Bone marrow (tissue), 2 donors: ENCODE results near the gene GPC5.
"Not testable (repeated sequence)": the region's sequence is repeated elsewhere in the genome, so short reads cannot be mapped to it uniquely, and the experiment has no call there.

Experiments
- DNase-seq, 2 donors: peaks; one replicate each; lab custom pipeline; 2025; lab: John Stamatoyannopoulos, UW

The GPC5 gene

DNA sequence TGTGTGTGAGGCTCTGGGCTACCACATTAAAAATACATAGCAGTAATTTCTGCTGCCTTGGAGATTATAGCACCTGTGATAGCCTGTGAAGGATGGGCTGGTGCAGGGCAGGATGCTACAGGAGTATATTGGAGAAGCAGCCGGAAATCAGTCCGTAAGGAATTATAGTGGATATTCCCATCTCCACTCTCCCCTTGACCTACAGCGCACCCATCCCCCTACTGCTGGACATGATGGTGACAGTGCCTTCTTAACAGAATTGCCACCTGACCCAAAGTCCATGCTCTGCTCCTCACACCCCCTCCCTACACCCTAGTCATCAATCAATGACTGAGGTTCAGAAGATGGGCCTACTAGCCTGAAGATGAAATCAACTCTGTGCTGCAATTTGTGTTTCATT is 376.0 kb downstream of the GPC5 start:
- no peak for DNase-seq

DNA sequence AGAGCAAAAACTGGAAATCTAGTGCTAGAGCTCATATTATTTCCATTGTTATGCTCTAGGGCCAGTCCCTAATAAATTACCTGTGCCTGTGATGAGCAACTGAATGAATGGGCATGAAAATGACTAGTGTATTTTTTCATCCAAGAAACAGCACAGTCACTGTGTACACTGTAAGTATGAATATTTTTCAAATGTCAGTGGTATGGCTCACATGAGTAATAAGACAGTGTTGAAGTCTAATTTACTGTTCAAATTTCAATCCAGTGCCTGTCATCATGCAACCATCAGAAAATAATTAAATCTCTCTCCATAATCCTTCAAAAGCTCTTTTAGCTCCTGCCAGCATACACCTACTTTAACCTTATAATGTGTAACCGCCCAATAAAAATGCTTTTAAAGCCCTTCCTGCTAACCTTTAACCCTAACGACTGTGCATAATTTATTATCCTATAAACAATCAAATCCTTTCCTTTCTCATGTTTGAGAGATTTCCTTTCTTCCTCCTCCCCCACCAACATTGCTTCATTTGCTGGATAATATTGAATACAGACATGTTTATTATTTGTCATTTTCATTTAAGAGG is 378.3 kb downstream of the GPC5 start:
- DNase-seq, result no peak

DNA sequence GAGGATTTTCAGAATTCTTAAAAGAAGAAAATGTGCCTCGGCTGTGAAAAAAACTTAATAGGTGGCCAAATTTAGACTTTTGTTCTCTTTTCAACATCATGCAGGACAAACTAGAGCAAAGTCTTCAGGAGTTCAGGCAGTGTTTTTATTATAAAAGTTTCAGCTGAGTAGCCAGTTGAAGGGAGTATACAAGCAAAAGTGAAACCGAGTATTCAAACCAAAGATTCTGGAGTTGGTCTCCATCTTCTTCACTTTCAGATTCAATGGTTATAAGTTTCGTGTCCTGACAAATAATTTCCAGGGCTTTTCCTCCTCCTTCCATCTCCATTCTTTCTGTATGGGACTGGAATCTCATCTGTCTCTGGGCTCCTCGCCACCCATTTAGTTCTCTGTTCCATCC is 379.7 kb downstream of the GPC5 start:
- no peak for DNase-seq

DNA sequence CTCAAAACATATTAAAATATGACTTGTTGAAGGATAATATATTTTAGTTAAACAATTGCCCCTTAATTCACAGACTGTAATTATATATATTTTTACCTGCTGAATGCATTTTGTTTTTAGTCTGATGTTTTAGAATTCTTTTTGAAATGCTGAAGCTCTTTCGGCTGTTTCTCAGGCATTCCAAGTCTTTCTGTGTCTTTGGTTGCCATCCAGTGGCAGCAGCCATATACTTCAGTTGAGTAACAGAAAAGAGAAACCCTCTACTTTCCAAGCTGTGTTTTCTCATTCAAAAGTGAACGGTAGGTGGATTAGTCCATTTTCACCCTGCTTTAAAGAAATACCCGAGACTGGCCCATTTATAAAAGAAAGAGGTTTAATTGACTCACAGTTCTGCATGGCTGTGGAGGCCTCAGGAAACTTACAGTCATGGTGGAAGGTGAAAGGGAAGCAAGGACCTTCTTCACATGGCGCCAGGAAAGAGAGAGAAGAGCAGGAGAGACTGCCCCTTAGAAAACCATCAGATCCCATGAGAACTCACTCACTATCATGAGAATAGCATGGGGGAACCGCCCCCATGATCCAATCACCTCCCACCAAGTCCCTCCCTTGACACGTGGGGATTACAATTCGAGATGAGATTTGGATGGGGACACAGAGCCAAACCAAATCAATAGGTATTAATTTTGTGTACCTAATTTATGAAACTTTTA is 383.7 kb downstream of the GPC5 start:
- not testable (repeated sequence) for DNase-seq

DNA sequence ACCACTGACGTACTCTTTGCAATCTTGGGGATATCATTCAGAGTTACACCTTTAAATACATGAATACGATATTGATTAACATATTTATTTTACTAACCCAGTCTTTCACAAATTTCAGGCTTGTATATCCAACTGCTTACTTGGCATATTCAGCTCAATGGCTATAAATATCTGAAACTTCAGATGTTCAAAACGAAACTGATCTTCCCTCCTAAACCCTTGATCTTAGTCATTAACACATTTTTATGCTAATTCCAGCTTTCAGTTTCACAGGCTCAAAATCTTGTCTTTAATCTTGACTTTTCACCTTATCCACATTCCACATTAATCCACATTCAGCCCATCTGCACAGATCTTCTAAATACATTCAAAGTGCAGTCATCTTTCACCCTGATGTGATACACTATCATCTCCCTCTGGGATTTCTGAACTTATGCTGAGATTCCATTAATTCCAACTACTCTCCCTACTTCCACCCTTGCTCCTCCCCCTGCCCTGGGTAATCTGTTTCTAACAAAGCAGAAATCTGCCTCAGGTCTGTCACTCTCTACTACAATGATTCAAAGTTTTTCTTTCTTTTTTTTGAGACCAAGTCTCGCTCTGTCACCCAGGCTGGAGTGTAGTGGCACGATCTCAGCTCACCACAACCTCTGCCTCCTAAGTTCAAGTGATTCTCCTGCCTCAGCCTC is 387.2 kb downstream of the GPC5 start:
- DNase-seq, result no peak

DNA sequence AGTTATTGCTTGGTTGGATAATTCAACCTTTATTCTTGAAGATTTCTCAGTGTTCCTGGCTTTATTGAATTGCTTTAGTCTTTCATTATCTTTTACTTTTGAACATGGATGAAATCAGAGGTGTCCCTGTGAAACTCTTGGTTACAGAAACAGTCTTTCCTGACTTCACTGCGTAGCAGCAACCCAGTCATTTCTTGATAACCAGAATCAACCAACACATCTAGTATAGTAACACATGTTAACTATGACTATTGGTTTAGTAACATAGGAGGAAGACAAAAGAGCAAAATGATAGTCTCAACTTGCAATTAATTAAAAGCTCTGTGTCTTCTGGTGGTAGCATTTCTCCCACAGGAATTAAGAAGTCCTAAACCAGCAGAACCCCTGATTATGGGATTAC is 393.6 kb downstream of the GPC5 start:
- no peak for DNase-seq

DNA sequence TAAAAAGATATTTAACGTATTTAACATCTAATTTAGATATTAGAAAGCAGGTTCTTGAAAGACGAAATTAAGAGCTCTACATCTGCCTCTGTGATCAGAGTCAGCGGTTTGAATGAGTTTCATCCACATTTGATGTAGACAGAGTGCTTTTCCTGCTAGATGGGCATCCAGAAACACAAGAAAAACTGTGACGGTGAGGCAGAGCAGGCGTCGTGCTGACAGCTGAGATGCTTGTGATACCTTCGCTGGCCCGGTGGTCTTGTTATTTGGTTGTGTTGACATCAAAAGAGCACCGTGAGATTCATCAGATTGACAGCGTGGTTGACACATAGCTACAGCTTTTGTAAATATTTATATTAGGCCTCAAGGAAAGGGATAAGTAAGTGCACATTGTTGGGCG is 399.1 kb downstream of the GPC5 start:
- DNase-seq, result no peak

DNA sequence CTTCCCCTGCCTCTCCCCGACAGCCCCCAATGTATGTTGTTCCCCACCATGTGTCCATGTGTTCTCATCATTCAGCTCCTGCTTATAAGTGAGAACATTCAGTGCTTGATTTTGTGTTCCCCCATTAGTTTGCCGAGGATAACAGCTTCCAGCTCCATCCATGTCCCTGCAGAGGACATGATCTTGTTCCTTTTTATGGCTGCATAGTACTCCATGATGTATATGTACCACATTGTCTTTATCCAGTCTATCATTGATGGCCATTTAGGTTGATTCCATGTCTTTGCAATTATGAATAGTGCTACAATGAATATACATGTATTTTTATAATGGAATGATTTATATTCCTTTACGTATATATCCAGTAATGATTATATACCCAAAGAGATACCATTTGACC is 399.9 kb downstream of the GPC5 start:
- DNase-seq, result not testable (repeated sequence)

DNA sequence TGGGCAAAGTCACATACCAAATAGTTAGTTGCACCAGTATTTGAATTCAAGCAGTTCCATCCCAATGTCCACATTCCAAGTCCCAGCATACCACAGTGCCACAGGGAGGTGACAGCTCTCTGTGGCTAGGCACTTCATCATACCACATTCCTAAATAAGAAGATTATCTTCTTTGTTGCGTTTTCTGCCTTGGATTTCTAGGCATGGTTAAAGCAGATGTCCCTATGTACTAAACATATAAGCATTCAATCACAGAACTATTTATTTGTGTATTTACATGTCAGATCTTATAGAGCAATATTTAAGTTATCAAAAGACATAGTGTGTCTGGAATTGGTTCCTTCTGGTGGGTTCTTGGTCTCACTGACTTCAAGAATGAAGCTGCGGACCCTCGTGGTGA is 403.4 kb downstream of the GPC5 start:
- DNase-seq, result not testable (repeated sequence)

DNA sequence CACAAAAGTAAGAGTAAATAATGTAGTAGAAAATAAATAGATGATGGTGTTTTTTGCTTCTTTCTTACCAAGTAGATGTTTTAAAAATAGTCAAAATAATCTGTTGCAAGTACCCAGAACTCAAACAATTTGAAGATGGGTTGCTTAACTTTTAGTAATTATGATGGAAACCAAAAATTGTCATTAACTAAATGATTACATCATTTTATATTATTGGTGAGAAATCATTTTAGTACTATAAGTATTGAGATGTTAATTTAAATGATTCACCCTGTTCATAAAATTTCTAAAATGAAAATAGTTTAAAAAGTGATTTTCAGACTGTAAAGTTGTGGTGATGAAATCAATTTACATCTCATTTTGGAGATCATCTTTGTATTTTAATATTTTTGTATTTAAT is 404.5 kb downstream of the GPC5 start:
- no peak for DNase-seq

DNA sequence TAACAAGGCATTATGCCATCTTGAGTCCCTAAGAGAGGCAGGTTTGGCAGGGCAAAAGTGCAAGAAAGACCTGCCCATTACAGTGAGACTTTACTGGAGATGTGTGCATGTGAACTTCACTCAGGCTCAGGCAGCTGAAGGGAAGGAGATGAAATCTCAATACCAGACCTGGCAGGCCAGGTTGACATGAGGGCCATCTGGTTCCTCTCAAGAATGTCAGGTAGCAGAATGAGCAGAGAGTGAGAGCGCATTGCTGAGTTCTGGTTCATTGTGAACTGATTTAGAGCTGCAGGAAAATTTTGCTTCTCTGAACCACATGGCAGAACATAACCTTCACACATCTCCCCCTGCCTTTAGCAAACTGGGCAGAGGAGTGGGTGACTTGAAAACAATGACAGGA is 406.3 kb downstream of the GPC5 start:
- DNase-seq, result no peak

DNA sequence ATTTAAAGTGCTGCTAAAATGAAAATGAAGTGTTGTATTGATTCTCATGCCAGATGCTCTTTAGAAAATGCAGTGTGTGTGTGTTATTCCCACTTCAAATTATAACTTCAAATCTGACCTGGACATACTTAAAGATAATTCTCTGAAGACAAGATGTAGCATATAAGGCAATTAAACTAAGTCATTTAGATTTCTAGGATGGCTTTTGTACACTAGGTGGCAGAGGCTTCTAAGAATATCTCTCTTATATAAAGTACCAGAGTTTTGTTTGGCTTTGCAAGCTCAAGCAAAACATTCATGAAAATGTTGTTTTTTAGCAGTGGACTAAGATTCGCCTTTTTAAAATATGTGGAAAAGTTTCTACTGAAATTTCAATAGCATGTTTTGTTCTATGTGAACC is 407.2 kb downstream of the GPC5 start:
- DNase-seq, result no peak

DNA sequence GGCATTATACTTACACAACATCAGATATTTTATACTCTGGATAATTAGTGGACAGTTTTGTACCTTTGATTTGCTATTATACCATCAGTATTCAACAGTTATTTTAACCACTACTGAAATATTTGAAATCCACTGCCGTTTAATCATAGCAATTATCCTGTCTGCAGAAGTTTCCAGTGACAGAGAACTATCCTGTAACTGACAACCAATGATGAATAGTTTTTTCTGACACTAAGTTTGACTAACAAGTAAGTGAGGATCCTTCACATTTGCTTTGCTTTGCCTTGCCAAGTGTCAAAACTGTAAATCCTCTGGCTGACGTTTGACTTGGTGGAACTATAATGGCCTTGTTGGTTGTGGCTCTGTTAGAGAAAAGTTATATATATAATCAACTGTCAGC is 410.7 kb downstream of the GPC5 start:
- no peak for DNase-seq

DNA sequence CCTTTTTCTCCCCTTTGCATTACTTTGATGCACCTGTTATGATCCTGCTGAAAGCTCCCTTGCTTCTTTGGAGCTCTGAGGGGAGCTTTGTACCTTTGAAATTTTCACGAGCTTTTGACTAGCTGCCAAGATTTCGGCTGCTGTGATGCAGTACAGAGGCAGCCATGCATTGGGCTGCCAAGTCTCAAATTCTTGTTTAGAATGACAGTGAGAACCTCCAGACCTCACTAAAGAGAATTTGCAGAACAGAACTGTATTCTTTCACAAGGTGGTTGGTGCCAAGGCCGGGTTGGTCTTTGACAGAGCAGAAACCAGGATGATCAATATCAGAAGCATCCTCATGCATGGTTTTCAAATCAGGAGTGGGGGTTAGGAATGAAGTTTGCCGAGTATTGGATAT is 414.8 kb downstream of the GPC5 start:
- no peak for DNase-seq

DNA sequence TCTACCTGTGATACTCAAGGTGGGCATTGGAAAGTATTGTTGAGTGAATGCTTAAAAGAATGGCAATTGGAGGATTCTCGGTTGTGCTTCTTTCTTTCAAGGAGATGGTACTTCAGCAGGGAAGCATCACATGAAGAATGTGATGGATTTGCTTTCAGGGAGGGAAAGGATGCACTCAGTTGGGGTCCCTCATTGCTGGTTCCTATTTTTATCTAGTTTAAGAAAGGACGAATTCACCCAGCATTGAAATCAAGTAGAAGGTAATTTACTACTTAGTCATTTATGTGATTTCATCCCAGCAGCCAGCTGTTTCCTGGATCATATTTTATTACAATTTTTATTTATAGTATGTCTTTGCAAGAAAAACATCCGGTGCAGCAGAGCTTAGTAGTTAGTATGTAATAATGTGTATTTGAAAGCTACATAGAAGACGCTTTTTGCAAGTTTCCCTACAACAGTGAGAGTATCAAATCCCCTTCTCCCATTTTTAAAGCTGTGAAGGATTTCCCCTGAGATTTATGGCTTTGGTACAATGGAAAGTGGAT is 417.9 kb downstream of the GPC5 start:
- DNase-seq, result no peak

DNA sequence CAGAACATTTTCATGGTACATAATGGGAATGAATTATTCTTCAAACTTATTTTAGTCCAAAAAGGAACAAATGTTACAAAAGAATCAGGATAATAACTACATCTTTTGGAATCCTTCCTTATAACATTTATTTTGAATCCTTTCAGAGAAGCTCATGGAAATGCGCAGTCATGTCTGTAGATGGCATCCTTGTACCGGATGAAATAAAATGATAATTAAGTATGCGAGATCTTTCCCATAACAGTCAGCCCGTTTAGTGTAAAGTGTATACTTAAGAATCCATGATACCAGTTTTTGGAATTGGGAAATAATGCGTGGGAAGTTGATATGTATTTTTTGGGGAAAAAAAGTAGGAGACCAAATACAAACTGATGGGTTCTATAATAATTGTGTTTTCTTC is 418.8 kb downstream of the GPC5 start:
- no peak for DNase-seq

DNA sequence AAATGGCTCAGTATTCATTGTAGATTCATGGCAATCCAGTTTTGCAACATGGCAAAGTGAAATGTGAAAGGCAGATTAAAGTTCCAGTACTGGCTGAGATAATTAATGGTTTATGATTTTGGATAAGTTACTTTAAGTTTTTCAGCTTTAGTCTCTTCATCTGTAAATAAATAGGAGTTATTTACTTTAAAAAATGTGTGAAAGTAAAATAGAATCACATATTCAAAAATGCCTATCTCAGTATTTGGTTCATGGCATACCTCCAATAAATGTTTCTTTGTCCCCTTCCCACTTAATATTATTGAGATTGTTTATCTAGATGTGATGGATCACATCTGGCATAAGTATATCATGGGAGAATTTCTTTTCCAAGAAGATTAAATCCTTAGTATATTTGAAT is 426.0 kb downstream of the GPC5 start:
- DNase-seq, result no peak

DNA sequence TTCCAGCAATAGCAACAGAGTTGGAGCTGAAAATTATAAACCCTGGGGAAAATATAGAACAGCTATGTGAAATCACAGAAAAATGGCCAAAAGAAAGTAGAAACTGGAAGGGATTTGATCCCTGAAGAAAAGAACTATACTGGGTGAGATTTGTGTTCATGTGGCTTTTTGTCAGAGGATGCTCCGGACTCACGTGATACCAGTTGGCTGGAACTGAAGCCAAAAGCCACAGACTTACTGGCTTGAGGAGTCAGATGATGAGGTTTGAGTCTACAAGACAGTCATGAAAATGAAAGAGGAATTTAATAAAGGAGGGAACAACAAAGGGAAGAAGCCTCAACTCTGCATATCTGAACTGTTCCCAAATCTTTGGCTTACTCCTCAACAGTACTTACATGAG is 427.1 kb downstream of the GPC5 start:
- DNase-seq, result no peak

DNA sequence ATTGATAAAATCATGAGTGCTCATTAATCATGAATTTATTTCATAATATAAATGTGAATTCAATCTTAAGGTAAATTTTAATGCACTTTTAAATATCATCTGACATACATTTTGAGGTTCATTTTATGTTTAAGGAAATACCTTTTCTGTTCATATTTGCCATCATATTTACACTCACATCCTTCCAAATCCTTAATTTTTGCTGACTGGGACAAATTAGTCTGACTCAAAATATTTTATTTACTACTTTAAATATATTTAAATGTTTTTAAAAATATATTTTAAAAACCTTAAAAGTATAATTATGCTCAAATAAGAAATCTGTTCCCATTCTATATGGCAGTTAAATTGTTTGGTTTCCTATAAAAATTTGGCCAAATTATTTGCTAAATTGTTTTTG is 438.1 kb downstream of the GPC5 start:
- no peak for DNase-seq

DNA sequence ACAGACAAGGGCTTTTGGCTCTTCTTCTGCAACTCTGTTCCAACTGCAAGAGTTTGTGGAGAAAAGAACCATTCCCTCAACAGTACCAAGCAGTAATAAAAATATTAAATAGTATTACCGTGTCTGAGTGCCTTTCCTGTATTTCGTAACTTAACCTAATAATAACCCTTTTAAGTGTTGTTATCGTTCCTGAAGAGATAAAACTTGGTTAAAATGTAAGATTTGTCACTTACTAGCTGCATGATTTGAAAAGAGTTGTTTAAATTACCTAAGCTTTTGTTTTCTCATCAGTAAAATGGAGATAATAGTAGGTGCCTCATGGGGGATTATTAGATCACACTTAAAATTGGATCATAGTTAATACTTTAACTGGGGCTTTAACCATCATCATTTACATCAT is 447.2 kb downstream of the GPC5 start:
- no peak for DNase-seq

DNA sequence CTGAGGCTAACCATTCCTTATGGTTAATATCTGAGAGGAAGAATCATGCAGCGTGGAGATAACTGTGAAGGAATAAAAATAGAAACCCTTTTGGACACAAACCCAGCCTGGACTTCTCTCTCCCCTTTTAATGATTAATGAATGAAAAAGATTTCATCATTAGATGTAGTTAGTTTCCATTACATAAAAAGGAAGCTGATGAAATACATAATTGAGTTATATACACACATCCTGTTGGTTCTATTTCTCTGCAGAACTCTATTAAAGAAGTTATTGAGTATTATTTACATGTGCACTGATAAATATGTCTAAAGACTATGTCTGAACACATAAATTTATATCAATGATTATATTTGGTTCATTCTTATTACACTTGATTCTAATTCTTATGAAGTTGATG is 465.3 kb downstream of the GPC5 start:
- DNase-seq, result no peak

DNA sequence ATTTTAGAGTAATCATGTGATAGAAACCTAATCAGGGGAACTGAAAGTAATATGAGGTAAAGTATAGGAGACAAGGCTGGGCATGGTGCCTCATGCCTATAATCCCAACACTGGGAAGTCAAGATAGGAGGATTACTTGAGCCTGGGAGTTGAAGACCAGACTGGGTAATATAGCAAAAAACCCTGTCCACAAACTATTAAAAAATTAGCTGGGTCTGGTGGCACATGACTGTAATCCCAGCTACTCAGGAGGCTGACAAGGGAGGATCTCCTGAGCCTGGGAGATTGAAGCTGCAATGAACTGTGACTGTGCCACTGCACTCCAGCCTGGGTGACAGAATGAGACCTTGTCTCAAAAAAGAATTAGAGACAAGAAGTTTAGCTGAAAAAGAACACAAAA is 469.9 kb downstream of the GPC5 start:
- DNase-seq, result no peak

DNA sequence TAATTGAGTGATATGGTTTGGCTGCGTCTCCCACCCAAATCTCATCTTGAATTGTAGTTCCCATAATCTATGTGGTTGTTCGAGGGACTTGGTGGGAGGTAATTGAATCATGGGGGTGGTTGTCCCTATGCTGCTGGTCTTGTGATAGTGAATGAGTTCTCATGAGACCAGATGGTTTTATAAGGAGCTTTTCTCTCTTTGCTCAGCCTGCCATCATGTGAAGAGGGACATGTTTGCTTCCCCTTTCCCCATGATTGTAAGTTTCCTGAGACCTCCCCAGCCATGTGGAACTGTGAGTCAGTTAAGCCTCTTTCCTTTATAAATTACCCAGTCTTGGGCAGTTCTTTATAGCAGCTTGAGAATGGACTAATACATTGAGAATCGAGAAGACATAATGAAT is 480.1 kb downstream of the GPC5 start:
- DNase-seq, result no peak
